Neural progenitor cell (in vitro differentiated cells): Measurements from ENCODE around the gene ACAD10. TPM values are rescaled to one million over a fixed set of nuclear protein-coding genes. Genes with fewer than 3 reads are reported as not detected.

Source experiments
- DNase-seq: peaks from one replicate; pipeline ENCODE4 v3.0.0-alpha.2; 2016; ENCODE audit warnings: low spot score
- H2AFZ ChIP-seq: fragments of 200-600 bp; sonication (generic); replicated peaks from 2 replicates; pipeline ENCODE4 v1.6.1; 2016; ENCODE audit warnings: antibody characterized with exemption
- H3F3A ChIP-seq: fragments of 200-600 bp; sonication (generic); 2 replicates; pipeline ENCODE4 v1.6.1; 2016; ENCODE audit warnings: antibody characterized with exemption, low read depth
- H3K27ac ChIP-seq: fragments of 200-600 bp; sonication (generic); 2 replicates; pipeline ENCODE4 v1.5.1; 2016; ENCODE audit warnings: mild to moderate bottlenecking
- H3K27me3 ChIP-seq: fragments of 200-600 bp; sonication (generic); 2 replicates; pipeline ENCODE4 v1.6.1; 2016; ENCODE audit warnings: mild to moderate bottlenecking, moderate library complexity
- H3K36me3 ChIP-seq: fragments of 200-600 bp; sonication (generic); 2 replicates; pipeline ENCODE4 v1.5.1; 2016
- H3K4me1 ChIP-seq: fragments of 200-600 bp; sonication (generic); 2 replicates; pipeline ENCODE4 v1.6.1; 2016; ENCODE audit warnings: mixed run types
- H3K4me2 ChIP-seq: fragments of 200-600 bp; sonication (generic); 2 replicates; pipeline ENCODE4 v1.6.1; 2016
- H3K4me3 ChIP-seq: fragments of 200-600 bp; sonication (generic); 2 replicates; pipeline ENCODE4 v1.5.1; 2016
- H3K79me2 ChIP-seq: fragments of 200-600 bp; sonication (generic); 2 replicates; pipeline ENCODE4 v1.6.1; 2016; ENCODE audit warnings: low read depth
- H3K9ac ChIP-seq: fragments of 200-600 bp; sonication (generic); 2 replicates; pipeline ENCODE4 v1.6.1; 2016
- H3K9me3 ChIP-seq: fragments of 200-600 bp; sonication (generic); 2 replicates; pipeline ENCODE4 v1.5.1; 2016; ENCODE audit warnings: low read depth
- H4K20me1 ChIP-seq: fragments of 200-600 bp; sonication (generic); 2 replicates; pipeline ENCODE4 v1.6.1; 2016; ENCODE audit warnings: low read depth
- H3K27ac Mint-ChIP-seq: 3 replicates; pipeline ENCODE4 v1.8.0; 2021; ENCODE audit warnings: mixed read lengths
- H3K27me3 Mint-ChIP-seq: 2 replicates; pipeline ENCODE4 v1.8.0; 2022; ENCODE audit warnings: low read depth, mild to moderate bottlenecking, inconsistent platforms, moderate library complexity, mixed read lengths; ENCODE audit not compliant: insufficient read depth
- H3K36me3 Mint-ChIP-seq: 3 replicates; pipeline ENCODE4 v1.8.0; 2021; ENCODE audit warnings: mixed read lengths
- H3K4me1 Mint-ChIP-seq: 3 replicates; pipeline ENCODE4 v1.8.0; 2021; ENCODE audit warnings: mixed read lengths
- H3K4me3 Mint-ChIP-seq: 3 replicates; pipeline ENCODE4 v1.8.0; 2021; ENCODE audit warnings: mild to moderate bottlenecking, moderate library complexity, mixed read lengths
- H3K9me3 Mint-ChIP-seq: 3 replicates; pipeline ENCODE4 v1.8.0; 2020; ENCODE audit warnings: mixed read lengths
- CTCF ChIP-seq: fragments of 200-600 bp; sonication (generic); IDR thresholded peaks from 2 replicates; pipeline ENCODE4 v1.5.1; 2017; ENCODE audit warnings: antibody characterized with exemption, mild to moderate bottlenecking
- EZH2 ChIP-seq: fragments of 200-600 bp; sonication (generic); IDR thresholded peaks from 2 replicates; pipeline ENCODE4 v1.6.1; 2017; ENCODE audit warnings: antibody characterized with exemption, mild to moderate bottlenecking, moderate library complexity
- EZH2phosphoT487 ChIP-seq: fragments of 200-600 bp; sonication (generic); IDR thresholded peaks from 2 replicates; pipeline ENCODE4 v1.6.1; 2017; ENCODE audit warnings: antibody characterized with exemption
- total RNA-seq: library from RNA; depleted of rRNA; stranded (reverse); fragments of >200 nt; gene quantifications from 2 replicates; pipeline ENCODE4 v1.2.3, GENCODE V29; 2015; ENCODE audit warnings: low replicate concordance

Gene ACAD10
- total RNA-seq: 13.8 and 49.8 TPM in 2 replicates

GRCh38 chr12:111685811-111686573 lies at the start of gene ACAD10, which contains the start of gene BRAP:
TSS of gene ACAD10 (plus strand) at chr12:111686053. CDS start at chr12:111692710, 6,657 bp downstream.
TSS of gene BRAP (minus strand) at chr12:111685956. CDS start at chr12:111685792, 164 bp downstream.
- Histone ChIP-seq H3K4me1 (no peaks in the 10 kb centered on the region), H3K9me3 (no peaks in the 10 kb centered on the region), H3K4me2 (peak within 1 kb of the TSS; percentile 91), H3K27ac (peak within 1 kb of the TSS; percentile 50), H3K27me3 (no peaks in the 10 kb centered on the region), H3K4me3 (peak within 1 kb of the TSS; percentile 80), H4K20me1 (peaks cover 10% of the 10 kb centered on the region), H2AFZ (peak within 1 kb of the TSS; percentile 77), H3K36me3 (peaks cover 7% of the 10 kb centered on the region), H3K79me2 (peaks cover 46% of the 10 kb centered on the region), H3F3A (peaks cover 14% of the 10 kb centered on the region), H3K9ac (peak within 1 kb of the TSS; percentile 96)
- TF ChIP-seq EZH2: peak; percentile 29
- no peak for TF ChIP-seq EZH2phosphoT487
- no peak for TF ChIP-seq CTCF
- H3K36me3 Mint-ChIP-seq: peaks cover 11% of the 10 kb centered on the region
- H3K9me3 Mint-ChIP-seq: no peaks in the 10 kb centered on the region
- peak within 1 kb of the TSS; percentile 95 for H3K4me3 Mint-ChIP-seq
- no peaks in the 10 kb centered on the region for H3K27me3 Mint-ChIP-seq
- H3K27ac Mint-ChIP-seq: peak within 1 kb of the TSS; percentile 95
- peak; percentile 96 for DNase-seq
- peaks cover 23% of the 10 kb centered on the region for H3K4me1 Mint-ChIP-seq

GRCh38 chr12:111636209-111636945 lies 49.5 kb upstream of the ACAD10 start:
- Histone ChIP-seq H3K9ac (no peak overlapping the region), H3K79me2 (no peaks in the 10 kb centered on the region), H3K27me3 (no peaks in the 10 kb centered on the region), H3K27ac (peak overlapping the region; percentile 93), H3F3A (peaks cover 45% of the 10 kb centered on the region), H3K4me2 (peak overlapping the region; percentile 59), H3K4me1 (peaks cover 32% of the 10 kb centered on the region), H3K9me3 (no peaks in the 10 kb centered on the region), H3K36me3 (no peaks in the 10 kb centered on the region), H2AFZ (peak overlapping the region; percentile 96), H4K20me1 (no peaks in the 10 kb centered on the region), H3K4me3 (no peak overlapping the region)
- no peaks in the 10 kb centered on the region for H3K27me3 Mint-ChIP-seq
- peak; percentile 84 for DNase-seq
- no peaks in the 10 kb centered on the region for H3K9me3 Mint-ChIP-seq
- peaks cover 37% of the 10 kb centered on the region for H3K4me1 Mint-ChIP-seq
- TF ChIP-seq CTCF (no peak), EZH2 (no peak), EZH2phosphoT487 (no peak)
- no peaks in the 10 kb centered on the region for H3K36me3 Mint-ChIP-seq
- peak overlapping the region; percentile 75 for H3K4me3 Mint-ChIP-seq
- H3K27ac Mint-ChIP-seq: peak overlapping the region; percentile 99

GRCh38 chr12:111638556-111638955 lies 47.3 kb upstream of the ACAD10 start:
- Histone ChIP-seq H3K79me2 (no peaks in the 10 kb centered on the region), H3K9ac (no peak overlapping the region), H3K4me2 (peak overlapping the region; percentile 16), H3K27ac (peak overlapping the region; percentile 5), H3K4me3 (no peak overlapping the region), H3K4me1 (peaks cover 30% of the 10 kb centered on the region), H3K36me3 (no peaks in the 10 kb centered on the region), H3F3A (peaks cover 43% of the 10 kb centered on the region), H3K27me3 (no peaks in the 10 kb centered on the region), H2AFZ (no peak overlapping the region), H4K20me1 (no peaks in the 10 kb centered on the region), H3K9me3 (no peaks in the 10 kb centered on the region)
- Mint-ChIP-seq H3K4me3 (no peak overlapping the region), H3K36me3 (no peaks in the 10 kb centered on the region), H3K27me3 (no peaks in the 10 kb centered on the region), H3K9me3 (no peaks in the 10 kb centered on the region), H3K27ac (no peak overlapping the region), H3K4me1 (peaks cover 34% of the 10 kb centered on the region)
- TF ChIP-seq EZH2: no peak
- TF ChIP-seq EZH2phosphoT487: no peak
- no peak for TF ChIP-seq CTCF
- no peak for DNase-seq
